Neural cell (in vitro differentiated cells): ENCODE data around the gene NPIPA8. TPM values are rescaled to one million over a fixed set of nuclear protein-coding genes. Genes with fewer than 3 reads are reported as not detected.
"Not testable (repeated sequence)": the region's sequence is repeated elsewhere in the genome, so short reads cannot be mapped to it uniquely, and the experiment has no call there.

Source experiments
- H2AFZ ChIP-seq: fragments of 200-600, 300-800 bp; sonication (generic), shearing (Covaris generic); 2 replicates; pipeline ENCODE4 v1.6.0; 2014; ENCODE audit warnings: low read depth, mild to moderate bottlenecking, antibody characterized with exemption, low read length, moderate library complexity
- H3F3A ChIP-seq: fragments of 200-600 bp; shearing (Covaris generic); 2 replicates; pipeline ENCODE4 v1.6.1; 2016; ENCODE audit warnings: mild to moderate bottlenecking, moderate library complexity, mixed read lengths, antibody characterized with exemption, low read length; ENCODE audit not compliant: insufficient read depth, poor library complexity, severe bottlenecking
- H3K27ac ChIP-seq: fragments of 200-600, 300-800 bp; sonication (generic), shearing (Covaris generic); 2 replicates; pipeline ENCODE4 v1.5.1; 2014; ENCODE audit warnings: mild to moderate bottlenecking, low read length, moderate library complexity
- H3K27me3 ChIP-seq: fragments of 300-800, 200-600 bp; sonication (generic), shearing (Covaris generic); 2 replicates; pipeline ENCODE4 v1.6.0; 2014; ENCODE audit warnings: mild to moderate bottlenecking, low read depth, low read length, moderate library complexity; ENCODE audit not compliant: insufficient read depth
- H3K36me3 ChIP-seq: fragments of 300-800, 200-600 bp; sonication (generic), shearing (Covaris generic); 2 replicates; pipeline ENCODE4 v1.5.1; 2014; ENCODE audit warnings: mild to moderate bottlenecking, antibody characterized with exemption, low read length, moderate library complexity; ENCODE audit not compliant: insufficient read depth
- H3K4me2 ChIP-seq: fragments of 300-800, 200-600 bp; sonication (generic), shearing (Covaris generic); 2 replicates; pipeline ENCODE4 v1.6.0; 2014; ENCODE audit warnings: mild to moderate bottlenecking, low read length
- H3K4me3 ChIP-seq: fragments of 300-800, 200-600 bp; sonication (generic), shearing (Covaris generic); 2 replicates; pipeline ENCODE4 v1.5.1; 2014; ENCODE audit warnings: mild to moderate bottlenecking, low read length, moderate library complexity
- H3K79me2 ChIP-seq: fragments of 200-600 bp; shearing (Covaris generic); replicated peaks from 2 replicates; pipeline ENCODE4 v1.6.0; 2014; ENCODE audit warnings: mild to moderate bottlenecking, low read length, moderate library complexity; ENCODE audit not compliant: insufficient read depth
- H3K9ac ChIP-seq: fragments of 300-800, 200-600 bp; sonication (generic), shearing (Covaris generic); 2 replicates; pipeline ENCODE4 v1.6.1; 2016; ENCODE audit warnings: mild to moderate bottlenecking, low read length, mixed read lengths
- H3K9me2 ChIP-seq: fragments of 200-600 bp; shearing (Covaris generic); 2 replicates; pipeline ENCODE4 v1.6.1; 2016; ENCODE audit warnings: mild to moderate bottlenecking, low read length, mixed read lengths; ENCODE audit not compliant: insufficient read depth
- H3K9me3 ChIP-seq: fragments of 200-600, 300-800 bp; sonication (generic), shearing (Covaris generic); 2 replicates; pipeline ENCODE4 v1.6.1; 2016; ENCODE audit warnings: mild to moderate bottlenecking, mixed run types, low read length, moderate library complexity, mixed read lengths
- H4K20me1 ChIP-seq: fragments of 200-600 bp; shearing (Covaris generic); 2 replicates; pipeline ENCODE4 v1.6.1; 2016; ENCODE audit warnings: mild to moderate bottlenecking, mixed run types; ENCODE audit not compliant: insufficient read depth
- polyA plus RNA-seq: library from polyadenylated mRNA; depleted of rRNA; stranded (reverse); fragments of >200 nt; gene quantifications from 2 replicates; pipeline ENCODE4 v1.2.3, GENCODE V29; 2014

The NPIPA8 gene
- polyA plus RNA-seq, 1 donor from 2014 or later, result 0.38 TPM

- H3K27ac ChIP-seq, H3K27me3 ChIP-seq, H3K79me2 ChIP-seq, H3K9me3 ChIP-seq, H3F3A ChIP-seq, H2AFZ ChIP-seq, H3K4me2 ChIP-seq, H4K20me1 ChIP-seq, H3K4me3 ChIP-seq, H3K36me3 ChIP-seq, H3K9ac ChIP-seq, H3K9me2 ChIP-seq: not testable (repeated sequence)
These were observed 5.5 kb upstream of the NPIPA8 start for GRCh38 chr16:18341986-18342385.

- not testable (repeated sequence) for H2AFZ ChIP-seq, H3K4me3 ChIP-seq, H3K9me2 ChIP-seq, H3K4me2 ChIP-seq, H3K9ac ChIP-seq, H3K9me3 ChIP-seq, H3K79me2 ChIP-seq, H3K27me3 ChIP-seq, H3F3A ChIP-seq, H4K20me1 ChIP-seq, H3K27ac ChIP-seq, H3K36me3 ChIP-seq
These were observed 5.0 kb upstream of the NPIPA8 start for GRCh38 chr16:18341417-18341960.

GRCh38 chr16:18339210-18339609 lies 2.7 kb upstream of the NPIPA8 start:
- H3K27me3 ChIP-seq, H4K20me1 ChIP-seq, H2AFZ ChIP-seq, H3K4me3 ChIP-seq, H3F3A ChIP-seq, H3K4me2 ChIP-seq, H3K79me2 ChIP-seq, H3K36me3 ChIP-seq, H3K9me3 ChIP-seq, H3K27ac ChIP-seq, H3K9ac ChIP-seq, H3K9me2 ChIP-seq: not testable (repeated sequence)

- not testable (repeated sequence) for H3K27ac ChIP-seq
These were observed 24.7 kb downstream of the NPIPA8 start for GRCh38 chr16:18311811-18312210.

GRCh38 chr16:18309159-18309558 lies 27.4 kb downstream of the NPIPA8 start:
- not testable (repeated sequence) for H3K27ac ChIP-seq, H3K4me3 ChIP-seq, H4K20me1 ChIP-seq, H3K79me2 ChIP-seq, H3K4me2 ChIP-seq, H3K27me3 ChIP-seq, H3F3A ChIP-seq, H3K9me2 ChIP-seq, H3K9ac ChIP-seq, H3K9me3 ChIP-seq, H2AFZ ChIP-seq, H3K36me3 ChIP-seq

More at GRCh38 chr16:18311811-18312210, 24.7 kb downstream of the NPIPA8 start:
- H3F3A ChIP-seq, H3K9me2 ChIP-seq, H3K27me3 ChIP-seq, H2AFZ ChIP-seq, H4K20me1 ChIP-seq, H3K4me2 ChIP-seq, H3K9me3 ChIP-seq, H3K9ac ChIP-seq, H3K79me2 ChIP-seq, H3K4me3 ChIP-seq, H3K36me3 ChIP-seq: not testable (repeated sequence)

GRCh38 chr16:18307241-18307640 lies 29.3 kb downstream of the NPIPA8 start:
- H3K4me3 ChIP-seq, H3K36me3 ChIP-seq, H3K79me2 ChIP-seq, H3K9ac ChIP-seq, H3K4me2 ChIP-seq, H3K27ac ChIP-seq, H3F3A ChIP-seq, H2AFZ ChIP-seq, H3K9me2 ChIP-seq, H3K27me3 ChIP-seq, H4K20me1 ChIP-seq, H3K9me3 ChIP-seq: not testable (repeated sequence)

- not testable (repeated sequence) for H3K27me3 ChIP-seq, H3K9me3 ChIP-seq, H3K4me3 ChIP-seq, H2AFZ ChIP-seq, H3F3A ChIP-seq, H3K36me3 ChIP-seq, H3K9me2 ChIP-seq, H3K27ac ChIP-seq, H4K20me1 ChIP-seq, H3K9ac ChIP-seq, H3K4me2 ChIP-seq, H3K79me2 ChIP-seq
These were observed 30.5 kb downstream of the NPIPA8 start for GRCh38 chr16:18306066-18306465.

GRCh38 chr16:18303059-18303706 lies 33.4 kb downstream of the NPIPA8 start:
- H4K20me1 ChIP-seq, H3K4me2 ChIP-seq, H3K27ac ChIP-seq, H3F3A ChIP-seq, H3K9me3 ChIP-seq, H3K79me2 ChIP-seq, H3K9ac ChIP-seq, H2AFZ ChIP-seq, H3K36me3 ChIP-seq, H3K4me3 ChIP-seq, H3K27me3 ChIP-seq, H3K9me2 ChIP-seq: not testable (repeated sequence)
